Left lobe of liver (tissue), 2 donors: ENCODE measurements around the gene PDGFC. TPM values are rescaled to one million over a fixed set of nuclear protein-coding genes. Genes with fewer than 3 reads are reported as not detected.
"Not testable (repeated sequence)": the region's sequence is repeated elsewhere in the genome, so short reads cannot be mapped to it uniquely, and the experiment has no call there.

ENCODE experiments used
- ATAC-seq: fragments of 200-7000 bp; cut with Tn5 transposase; one replicate; pipeline ENCODE4 v1.9.1; 2020; ENCODE audit warnings: mild to moderate bottlenecking, moderate library complexity
- DNase-seq: peaks from one replicate; pipeline ENCODE4 v3.0.0-alpha.2; 2020; ENCODE audit warnings: low spot score
- total RNA-seq: library from RNA; stranded (reverse); gene quantifications from one replicate; pipeline ENCODE4 v1.2.1, GENCODE V29; 2021
- donor health status: DM: no; HTN: no; CAD: no; lungs with moderate emphysema.
- donor health status: DM: no; HTN: yes; CAD: no.

Gene PDGFC
- total RNA-seq, 1 donor from 2014 or later: 9.1 TPM

GRCh38 chr4:156915221-156915620 is 56.4 kb downstream of the PDGFC start:
- DNase-seq (no peak), ATAC-seq (no peak)

GRCh38 chr4:156913234-156913633 is 58.4 kb downstream of the PDGFC start:
- no peak for DNase-seq
- peak; percentile 79 for ATAC-seq

DNA sequence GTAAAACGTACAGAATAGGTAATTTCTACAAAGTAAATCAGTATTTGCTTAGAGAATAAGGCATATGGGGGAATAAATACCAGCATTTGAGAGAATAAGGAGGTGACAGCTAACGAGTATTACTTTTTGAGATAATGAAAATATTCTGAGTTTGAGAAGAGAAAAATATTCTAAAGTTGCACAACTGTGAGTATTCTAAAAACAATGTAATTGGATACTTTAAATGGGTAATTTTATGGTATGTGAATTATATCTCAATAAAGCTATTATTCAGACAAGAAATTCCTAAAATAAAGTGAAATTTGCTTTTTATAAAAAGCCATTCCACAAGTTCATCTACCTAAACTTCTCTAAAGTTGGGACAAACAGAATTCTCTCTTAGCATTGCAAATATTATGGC is 62.6 kb downstream of the PDGFC start:
- ATAC-seq (no peak), DNase-seq (no peak)

DNA sequence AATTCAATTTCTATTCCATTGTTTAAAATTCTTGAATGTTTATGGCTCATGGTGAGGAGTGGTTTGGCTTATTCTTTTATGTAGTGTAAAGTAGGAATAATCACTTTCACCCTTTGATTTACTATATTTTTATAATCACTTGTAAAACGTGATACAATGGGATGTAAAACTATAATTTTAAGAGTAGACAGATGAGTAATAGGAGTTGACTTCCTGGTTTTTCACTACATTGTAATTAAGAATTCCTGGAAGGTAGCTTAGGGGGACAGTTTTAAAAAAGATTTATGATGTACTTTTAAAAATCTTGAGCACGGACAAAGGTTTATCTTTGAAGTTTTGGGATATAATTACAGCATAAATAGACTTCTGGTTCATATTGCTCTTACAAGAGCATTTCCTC is 65.3 kb downstream of the PDGFC start:
- ATAC-seq: no peak
- DNase-seq: no peak

DNA sequence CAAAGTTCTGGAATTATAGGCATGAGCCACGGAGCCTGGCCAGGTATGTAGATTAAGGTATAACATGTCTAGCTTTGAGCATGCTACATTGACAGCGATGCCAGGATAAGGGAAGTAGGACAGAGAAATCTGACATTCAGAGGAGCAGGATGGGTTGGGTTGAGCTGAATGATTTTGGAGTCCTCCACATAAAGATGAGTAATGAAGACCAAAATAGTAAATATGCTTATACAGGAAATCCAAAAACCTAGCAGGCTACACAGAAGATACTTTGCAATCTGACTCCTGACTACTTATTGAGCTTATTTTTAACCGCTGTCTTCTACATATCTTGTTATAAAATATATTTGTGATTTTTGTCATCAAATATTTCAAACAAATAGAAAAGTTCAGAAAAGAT is 69.7 kb downstream of the PDGFC start:
- ATAC-seq: no peak
- no peak for DNase-seq

DNA sequence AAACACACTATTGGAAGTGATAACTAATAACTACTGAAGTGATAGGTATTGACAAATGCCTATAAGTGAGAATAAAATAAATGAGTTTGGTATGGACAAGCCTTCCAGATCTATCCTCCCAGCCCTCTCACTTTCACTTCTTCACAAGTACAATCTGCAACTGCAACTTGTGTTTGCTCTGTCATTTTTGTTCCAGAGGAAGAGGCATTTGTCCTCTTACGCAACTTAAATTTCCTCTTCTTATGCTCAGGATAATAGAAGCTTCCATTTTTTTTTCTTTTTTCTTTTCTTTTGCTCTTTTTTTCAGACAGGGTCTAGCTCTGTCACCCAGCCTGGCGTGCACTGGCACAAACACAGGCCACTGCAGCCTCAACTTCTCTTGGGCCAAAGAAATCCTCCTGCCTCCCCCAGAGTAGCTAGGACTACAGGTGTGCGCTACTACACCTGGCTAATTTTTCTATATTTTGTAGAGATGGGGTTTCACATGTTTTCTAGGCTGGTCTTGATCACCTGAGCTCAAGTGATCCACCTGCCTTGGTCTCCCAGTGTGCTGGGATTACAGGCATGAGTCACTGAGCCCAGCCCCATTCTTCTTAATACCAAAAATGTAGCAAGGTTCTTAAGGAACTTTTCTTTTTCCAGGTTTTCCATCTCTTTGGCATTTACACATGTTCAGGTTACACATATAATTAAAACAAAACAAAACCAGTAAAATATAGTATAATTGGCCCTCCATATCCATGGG is 73.1 kb downstream of the PDGFC start:
- peak; percentile 96 for ATAC-seq

DNA sequence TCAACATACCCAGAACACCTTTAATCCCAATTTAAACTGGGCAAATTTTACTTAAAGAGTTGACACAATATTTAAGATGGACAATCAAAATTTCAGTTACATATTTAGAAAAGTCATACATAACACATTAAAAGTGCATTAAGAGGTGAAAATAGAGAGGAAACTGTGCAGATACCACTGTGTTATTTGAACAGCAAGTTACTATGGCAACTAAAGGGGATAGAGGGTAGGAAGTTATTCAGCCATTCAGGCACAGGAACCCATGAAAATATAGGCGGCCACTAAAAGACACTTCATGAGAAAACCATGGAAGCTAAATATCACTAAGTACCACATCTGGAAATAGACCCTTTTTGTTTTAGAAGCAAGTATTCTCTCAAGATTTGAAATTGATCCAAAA is 75.1 kb downstream of the PDGFC start:
- DNase-seq (no peak), ATAC-seq (no peak)

More for the DNA sequence above, 73.1 kb downstream of the PDGFC start:
- DNase-seq: no peak

- ATAC-seq: no peak
Observed at GRCh38 chr4:156894234-156894633, 77.4 kb downstream of the PDGFC start.

DNA sequence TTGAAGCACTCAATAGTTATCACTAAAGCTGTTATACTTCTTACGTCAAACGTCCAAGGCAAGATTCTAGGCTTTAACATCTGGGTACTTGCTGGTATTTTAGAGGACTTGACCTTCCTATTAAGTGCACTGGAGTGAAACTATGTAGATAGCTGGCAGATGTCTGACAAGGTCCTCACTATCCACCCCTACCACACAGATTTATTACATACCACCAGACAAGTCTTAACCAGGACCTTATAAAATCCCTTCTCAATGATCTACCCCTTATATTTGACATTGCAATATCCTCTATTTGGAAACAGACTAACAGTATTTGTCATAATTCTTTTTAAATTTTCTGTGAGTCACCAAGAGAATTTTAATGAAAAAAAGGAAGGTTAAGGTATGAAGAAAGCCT is 78.8 kb downstream of the PDGFC start:
- ATAC-seq (no peak), DNase-seq (no peak)

More at GRCh38 chr4:156894234-156894633, 77.4 kb downstream of the PDGFC start:
- no peak for DNase-seq

- ATAC-seq (peak; percentile 75), DNase-seq (no peak)
Observed at GRCh38 chr4:156889616-156890594, 81.7 kb downstream of the PDGFC start.

GRCh38 chr4:156888762-156889161 is 82.8 kb downstream of the PDGFC start:
- DNase-seq: no peak
- no peak for ATAC-seq

- ATAC-seq: no peak
- no peak for DNase-seq
Observed at GRCh38 chr4:156886481-156886880, 85.1 kb downstream of the PDGFC start.

DNA sequence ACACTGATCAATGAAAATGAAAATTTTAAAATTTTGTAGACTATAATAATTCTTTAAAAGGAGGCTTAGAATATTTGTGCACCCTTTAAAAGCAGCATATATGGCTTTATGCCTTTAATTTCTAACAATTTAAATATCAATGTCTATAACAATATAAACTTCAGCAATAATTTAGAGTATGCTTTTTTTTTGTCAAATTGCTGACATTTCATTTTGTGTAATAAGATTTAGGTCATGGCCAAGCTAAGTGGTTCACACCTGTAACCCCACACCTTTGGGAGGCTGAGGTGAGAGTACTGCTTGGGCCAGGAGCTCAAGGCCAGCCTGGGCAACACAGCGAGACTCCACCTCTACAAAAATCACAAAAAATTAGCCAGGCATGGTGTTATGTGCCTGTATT is 86.2 kb downstream of the PDGFC start:
- ATAC-seq (no peak), DNase-seq (no peak)

DNA sequence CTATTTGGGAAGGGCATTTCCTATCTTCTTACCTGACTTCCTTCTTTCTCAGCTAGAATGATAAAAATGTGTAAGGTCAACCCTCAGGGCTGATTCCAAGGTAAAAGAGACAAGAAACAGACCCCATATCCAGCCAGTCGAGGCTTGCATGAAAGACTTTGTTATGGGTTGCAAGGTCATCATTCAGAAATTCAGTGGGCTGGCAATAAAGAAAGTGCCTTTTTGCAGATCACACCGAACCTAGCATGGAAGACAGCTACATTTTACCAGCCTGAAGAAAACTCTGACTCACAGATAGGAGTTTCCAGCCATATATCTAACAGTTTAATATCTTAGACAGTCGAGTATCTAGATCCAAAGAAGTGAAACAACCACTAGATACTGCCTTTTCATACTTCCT is 87.4 kb downstream of the PDGFC start:
- DNase-seq: no peak
- ATAC-seq: no peak

- ATAC-seq (no peak), DNase-seq (no peak)
Observed at GRCh38 chr4:156875704-156876103, 95.9 kb downstream of the PDGFC start.

DNA sequence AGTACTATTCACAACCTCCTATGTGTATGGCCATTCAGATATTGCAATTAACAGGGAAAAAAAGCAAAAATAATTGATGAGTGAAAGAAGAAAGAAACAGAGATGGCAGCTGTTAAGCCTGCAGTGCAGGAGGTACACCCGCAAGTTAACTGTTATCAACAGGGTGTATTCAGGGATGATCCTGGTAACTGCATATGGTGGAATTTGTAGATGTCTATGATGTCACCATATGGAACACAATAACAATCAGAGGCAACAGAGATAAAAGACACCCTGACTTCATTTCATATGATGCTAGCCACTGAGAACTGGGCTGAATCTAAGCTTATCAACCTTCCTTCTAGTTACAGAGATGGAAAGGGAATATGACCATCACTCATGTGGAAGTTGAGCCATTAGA is 96.5 kb downstream of the PDGFC start:
- DNase-seq: no peak

GRCh38 chr4:156873799-156874198 is 97.8 kb downstream of the PDGFC start:
- ATAC-seq (no peak), DNase-seq (no peak)

More for the DNA sequence above, 96.5 kb downstream of the PDGFC start:
- no peak for ATAC-seq

GRCh38 chr4:156870861-156871260 is 100.7 kb downstream of the PDGFC start:
- DNase-seq (no peak), ATAC-seq (no peak)

GRCh38 chr4:156870131-156870530 is 101.5 kb downstream of the PDGFC start:
- DNase-seq (no peak), ATAC-seq (no peak)

GRCh38 chr4:156866088-156866487 is 105.5 kb downstream of the PDGFC start:
- ATAC-seq, DNase-seq: not testable (repeated sequence)

DNA sequence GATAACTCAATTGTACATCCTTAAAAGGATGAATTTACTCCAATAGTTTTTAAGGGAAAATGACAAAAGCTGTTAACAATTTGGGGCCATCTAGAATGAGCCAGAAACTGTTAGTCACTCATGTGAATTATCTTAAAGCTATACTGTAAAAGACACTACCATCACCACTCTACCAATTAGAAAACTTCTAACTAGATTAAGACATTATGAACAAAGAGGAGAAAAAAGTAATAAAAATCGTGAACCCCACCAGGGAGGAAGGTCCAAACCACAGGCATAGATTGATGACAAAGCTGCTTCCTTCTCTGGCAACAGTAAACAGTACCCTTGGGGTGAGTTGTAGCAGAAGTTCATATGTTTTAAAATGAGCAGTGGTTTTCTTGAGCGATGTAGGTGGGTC is 106.1 kb downstream of the PDGFC start:
- DNase-seq (no peak), ATAC-seq (no peak)

GRCh38 chr4:156858071-156858470 is 113.5 kb downstream of the PDGFC start:
- ATAC-seq: no peak
- DNase-seq: no peak
